Adrenal gland (tissue), 12 donors: ENCODE measurements around the gene PCYOX1L. TPM values are rescaled to one million over a fixed set of nuclear protein-coding genes. Genes with fewer than 3 reads are reported as not detected.

Experiments used
- DNase-seq, 7 donors: peaks; one replicate each; pipeline ENCODE4 v3.0.0-alpha.2; 2019 to 2020
- H3K27ac ChIP-seq, 5 donors: fragments of 200-600 bp; sonication (generic) in 4 of 5; 1 replicate in 3 of 5; 2 replicates in 2 of 5; pipeline versions ENCODE4 v1.5.1 to v1.8.0; 2016 to 2020; ENCODE audit warnings: mild to moderate bottlenecking in 1 of 5
- H3K27me3 ChIP-seq: fragments of 200-600 bp; 2 replicates; pipeline ENCODE4 v1.8.0; 2021
- H3K36me3 ChIP-seq, 2 donors: fragments of 200-600 bp; replicated peaks in 1 of 2; 1 replicate in 1 of 2; 2 replicates in 1 of 2; pipeline versions ENCODE4 v1.5.1 to v1.8.0; 2018 to 2022
- H3K4me1 ChIP-seq, 2 donors: fragments of 200-600 bp; replicated peaks in 1 of 2; 1 replicate in 1 of 2; 2 replicates in 1 of 2; pipeline versions ENCODE4 v1.5.1 to v1.8.0; 2018 to 2021
- H3K4me3 ChIP-seq, 4 donors: fragments of 200-600 bp; sonication (generic) in 3 of 4; one replicate each; pipeline ENCODE4 v1.5.1; 2016 to 2018
- H3K9me3 ChIP-seq, 3 donors: fragments of 200-600 bp; sonication (generic) in 1 of 3; replicated peaks in 1 of 3; 1 replicate in 2 of 3; 2 replicates in 1 of 3; pipeline versions ENCODE4 v1.5.1 to v1.8.0; 2016 to 2021
- POLR2A ChIP-seq, 2 donors: fragments of 450-650 bp; IDR thresholded peaks; one replicate each; pipeline ENCODE4 v1.6.1; 2017; ENCODE audit warnings: antibody characterized with exemption in 2 of 2, mild to moderate bottlenecking in 2 of 2, moderate library complexity in 1 of 2
- WGBS, 4 donors: extraction: QIAGEN DNeasy Blood & Tissue Kit in 2 of 4; methylation state at CpG; one replicate each; pipeline versions ENCODE4 v1.1.5 to v1.1.7; 2013 to 2017; 5-methylcytosine and 5-hydroxymethylcytosine counted together
- intact Hi-C, 2 donors: fragments of 100-400 bp; cut with DNase I; formaldehyde crosslinking; loops; one replicate each; pipeline versions ENCODE4 v1.14.1 to v1.15.0; 2022 to 2023
- polyA plus RNA-seq, 3 donors: library from polyadenylated mRNA; stranded (reverse); fragments of 200-250 nt in 2 of 3; fragments of 350-450 nt in 1 of 3; fragmentation: Illumina TruSeq in 1 of 3; extraction: RNeasy Lipid Tissue Mini Kit (QIAGEN cat#74804) in 1 of 3; gene quantifications; one replicate each; pipeline ENCODE4 v1.2.3, GENCODE V29; 2013 to 2014
- total RNA-seq, 9 donors: library from RNA; depleted of rRNA in 4 of 9; stranded (reverse); fragments of >200 nt in 4 of 9; fragments of 120-200 nt in 1 of 9; fragmentation: NEBNext Ultra II Directional in 1 of 9; extraction: Animal tissue kit (Norgen Biotek cat#: 25700) in 1 of 9; gene quantifications; one replicate each; pipeline versions ENCODE4 v1.1.0 to v1.2.4, GENCODE V29; 2013 to 2023
- TF ChIP-seq, protein P1 (sequence below), 6 experiments: fragments of 450-650 bp in 4 of 6; fragments of 200-600 bp in 2 of 6; sonication (generic) in 1 of 6; IDR thresholded peaks; 1 replicate in 5 of 6; 2 replicates in 1 of 6; pipeline versions ENCODE4 v1.5.1 to v1.8.0; 2016 to 2021; ENCODE audit warnings: antibody characterized with exemption in 6 of 6, mild to moderate bottlenecking in 2 of 6, moderate library complexity in 1 of 6
- donor health status: healthy with polysubstance abuse.
- donor health status: Bipolar disorder and iron deficiency.
- donor health status: DM: yes; HTN: yes; CAD: no.
- donor health status: DM: no; HTN: no; CAD: no.
- donor health status: DM: no; HTN: no; CAD: no.
- donor health status: DM: yes; HTN: yes; CAD: no.

PCYOX1L gene
- total and polyA plus RNA-seq, 12 donors = 4.7 to 17.1 (median 9.4) TPM

DNA sequence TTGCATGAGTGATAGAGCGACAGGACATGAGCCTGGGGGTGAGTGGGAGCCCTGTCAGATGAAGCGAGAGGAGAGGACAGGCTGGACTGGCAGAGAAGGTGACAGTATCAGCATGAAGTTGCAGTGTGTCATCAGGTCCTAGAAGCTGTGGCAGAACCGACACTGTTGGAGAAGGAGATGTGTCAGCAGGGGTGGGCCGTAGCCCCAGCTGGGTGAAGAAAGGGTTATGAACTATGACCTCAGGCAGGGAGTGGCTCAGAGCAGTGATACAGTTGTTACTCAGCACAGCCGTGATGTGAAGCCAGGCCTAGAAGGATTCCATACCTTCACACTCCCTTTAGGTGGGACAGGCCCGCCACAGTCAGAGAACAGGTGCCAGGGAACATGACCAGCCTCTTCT is 7.6 kb downstream of the PCYOX1L start:
- 86 to 94% (median 90%) methylated on average over 5 to 6 of the region's 6 CpGs for WGBS, 4 donors
- H3K27me3 ChIP-seq = no peaks in the 10 kb centered on the region
- DNase-seq = peak in 1 of 7 donors; percentile 42
- no peaks in the 10 kb centered on the region for H3K4me1 ChIP-seq
- intact Hi-C loops = loop anchor here (5.0 kb wide), 1 partner anchor 48 kb away; no protein-coding TSS in a partner anchor
- no peaks in the 10 kb centered on the region for H3K9me3 ChIP-seq
- no peak overlapping the region for H3K27ac ChIP-seq
- TF ChIP-seq, protein P1, sequence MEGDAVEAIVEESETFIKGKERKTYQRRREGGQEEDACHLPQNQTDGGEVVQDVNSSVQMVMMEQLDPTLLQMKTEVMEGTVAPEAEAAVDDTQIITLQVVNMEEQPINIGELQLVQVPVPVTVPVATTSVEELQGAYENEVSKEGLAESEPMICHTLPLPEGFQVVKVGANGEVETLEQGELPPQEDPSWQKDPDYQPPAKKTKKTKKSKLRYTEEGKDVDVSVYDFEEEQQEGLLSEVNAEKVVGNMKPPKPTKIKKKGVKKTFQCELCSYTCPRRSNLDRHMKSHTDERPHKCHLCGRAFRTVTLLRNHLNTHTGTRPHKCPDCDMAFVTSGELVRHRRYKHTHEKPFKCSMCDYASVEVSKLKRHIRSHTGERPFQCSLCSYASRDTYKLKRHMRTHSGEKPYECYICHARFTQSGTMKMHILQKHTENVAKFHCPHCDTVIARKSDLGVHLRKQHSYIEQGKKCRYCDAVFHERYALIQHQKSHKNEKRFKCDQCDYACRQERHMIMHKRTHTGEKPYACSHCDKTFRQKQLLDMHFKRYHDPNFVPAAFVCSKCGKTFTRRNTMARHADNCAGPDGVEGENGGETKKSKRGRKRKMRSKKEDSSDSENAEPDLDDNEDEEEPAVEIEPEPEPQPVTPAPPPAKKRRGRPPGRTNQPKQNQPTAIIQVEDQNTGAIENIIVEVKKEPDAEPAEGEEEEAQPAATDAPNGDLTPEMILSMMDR (IDR thresholded peaks at IDR 0.05) = no peak
- TF ChIP-seq POLR2A (IDR thresholded peaks at IDR 0.05) = no peak
- no peak overlapping the region for H3K4me3 ChIP-seq
- no peaks in the 10 kb centered on the region for H3K36me3 ChIP-seq

- WGBS, 4 donors = 82 to 90% (median 87%) methylated on average over 1 of the region's 1 CpG
- Histone ChIP-seq H3K4me3 (no peak overlapping the region), H3K4me1 (peaks cover 0 to 4% of the 10 kb centered on the region in 2 donors), H3K27me3 (no peaks in the 10 kb centered on the region), H3K36me3 (no peaks in the 10 kb centered on the region), H3K9me3 (no peaks in the 10 kb centered on the region), H3K27ac (no peak overlapping the region)
- TF ChIP-seq, protein P1 (IDR thresholded peaks at IDR 0.05) = no peak
- TF ChIP-seq POLR2A (IDR thresholded peaks at IDR 0.05) = no peak
- intact Hi-C loops = loop anchor here (5.0 kb wide), 1 partner anchor 49 kb away; no protein-coding TSS in a partner anchor
- DNase-seq = peak in 1 of 7 donors; percentile 21
Observed at GRCh38 chr5:149366169-149366729, 8.4 kb downstream of the PCYOX1L start.

DNA sequence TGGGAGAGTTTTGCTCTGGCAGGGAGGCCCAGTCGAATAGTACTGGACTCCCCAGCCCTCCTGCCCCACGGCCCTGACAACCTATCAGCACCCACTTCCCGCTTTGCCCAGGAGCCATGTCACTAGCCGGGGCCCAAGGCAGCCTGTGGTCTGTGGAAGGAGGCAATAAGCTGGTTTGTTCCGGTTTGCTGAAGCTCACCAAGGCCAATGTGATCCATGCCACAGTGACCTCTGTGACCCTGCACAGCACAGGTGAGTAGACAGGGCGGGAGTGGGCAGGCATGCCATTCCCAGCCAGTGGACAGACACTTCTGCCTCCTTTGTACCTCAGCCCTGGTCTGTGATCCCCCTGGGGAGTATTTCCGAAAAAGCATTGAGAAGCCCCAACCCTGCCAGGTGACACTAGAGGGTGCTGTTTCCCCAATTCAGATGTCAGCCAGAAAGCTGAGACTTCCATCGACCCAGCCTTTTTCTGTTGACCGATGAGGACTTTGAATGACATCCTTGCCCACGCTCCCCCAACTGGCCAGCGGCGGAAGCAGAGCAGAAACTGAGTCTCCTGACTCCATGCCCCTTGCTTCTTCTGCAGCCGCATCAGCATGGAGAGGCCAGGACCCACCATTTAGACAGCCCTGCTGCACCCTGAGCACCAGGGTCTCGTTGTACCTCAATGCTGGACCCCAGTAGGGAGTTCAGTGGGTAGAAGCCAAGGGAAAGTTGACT is 9.6 kb downstream of the PCYOX1L start:
- H3K36me3 ChIP-seq = no peaks in the 10 kb centered on the region
- WGBS, 4 donors = 33 to 39% (median 35%) methylated on average over 10 to 14 of the region's 14 CpGs
- peak in 6 of 7 donors; percentile 43 to 85 (median 68) for DNase-seq
- intact Hi-C loops = loop anchor here (5.0 kb wide), 1 partner anchor 50 kb away; no protein-coding TSS in a partner anchor
- H3K27me3 ChIP-seq = no peaks in the 10 kb centered on the region
- no peak for TF ChIP-seq POLR2A (IDR thresholded peaks at IDR 0.05)
- TF ChIP-seq, protein P1 (IDR thresholded peaks at IDR 0.05) = peak; percentile 64 to 79 (median 72)
- H3K4me3 ChIP-seq = no peak overlapping the region
- peaks cover 0 to 7% of the 10 kb centered on the region in 2 donors for H3K4me1 ChIP-seq
- no peaks in the 10 kb centered on the region for H3K9me3 ChIP-seq
- no peak overlapping the region for H3K27ac ChIP-seq

GRCh38 chr5:149367972-149368645 is 10.3 kb downstream of the PCYOX1L start:
- Histone ChIP-seq H3K27me3 (no peaks in the 10 kb centered on the region), H3K36me3 (no peaks in the 10 kb centered on the region), H3K27ac (no peak overlapping the region), H3K4me1 (peaks cover 0 to 7% of the 10 kb centered on the region in 2 donors), H3K4me3 (no peak overlapping the region), H3K9me3 (no peaks in the 10 kb centered on the region)
- DNase-seq = peak in 1 of 7 donors; percentile 49
- intact Hi-C loops = loop anchor here (5.0 kb wide), 1 partner anchor 51 kb away; no protein-coding TSS in a partner anchor
- TF ChIP-seq POLR2A (IDR thresholded peaks at IDR 0.05) = no peak
- TF ChIP-seq, protein P1 (IDR thresholded peaks at IDR 0.05) = no peak
- 84 to 88% (median 87%) methylated on average over 19 to 22 of the region's 22 CpGs for WGBS, 4 donors
